Liver (tissue), 9 donors: ENCODE data around the gene FARS2. TPM values are rescaled to one million over a fixed set of nuclear protein-coding genes. Genes with fewer than 3 reads are reported as not detected.

Experiments used
- DNase-seq: peaks from one replicate; pipeline ENCODE4 v3.0.0-alpha.2; 2017; ENCODE audit warnings: low spot score
- H3K27ac ChIP-seq, 2 donors: one replicate each; pipeline ENCODE4 v1.7.0; 2013; ENCODE audit warnings: inconsistent platforms in 2 of 2, low read length in 2 of 2, control low read depth in 1 of 2, low read depth in 1 of 2, mild to moderate bottlenecking in 1 of 2
- H3K27me3 ChIP-seq, 4 donors: one replicate each; pipeline versions ENCODE4 v1.6.1 to v1.7.0; 2013; ENCODE audit warnings: low read length in 3 of 4, inconsistent platforms in 1 of 4, mild to moderate bottlenecking in 1 of 4, moderate library complexity in 1 of 4; ENCODE audit not compliant: control insufficient read depth in 4 of 4, insufficient read depth in 4 of 4
- H3K36me3 ChIP-seq, 4 donors: one replicate each; pipeline versions ENCODE4 v1.6.1 to v1.7.0; 2013; ENCODE audit warnings: low read length in 3 of 4, mild to moderate bottlenecking in 3 of 4, low read depth in 1 of 4, moderate library complexity in 1 of 4; ENCODE audit not compliant: control insufficient read depth in 4 of 4, insufficient read depth in 3 of 4
- H3K4me1 ChIP-seq, 4 donors: one replicate each; pipeline versions ENCODE4 v1.6.1 to v1.7.0; 2013; ENCODE audit warnings: low read length in 3 of 4, mild to moderate bottlenecking in 3 of 4, moderate library complexity in 1 of 4; ENCODE audit not compliant: control insufficient read depth in 4 of 4, insufficient read depth in 4 of 4
- H3K4me3 ChIP-seq, 3 donors: one replicate each; pipeline versions ENCODE4 v1.6.1 to v1.7.0; 2013; ENCODE audit warnings: low read length in 3 of 3, control low read depth in 1 of 3, low read depth in 1 of 3, mild to moderate bottlenecking in 1 of 3
- H3K9ac ChIP-seq, 2 donors: one replicate each; pipeline ENCODE4 v1.7.0; 2013; ENCODE audit warnings: low read length in 2 of 2, mild to moderate bottlenecking in 2 of 2, moderate library complexity in 2 of 2, control low read depth in 1 of 2, low read depth in 1 of 2
- H3K9me3 ChIP-seq, 4 donors: one replicate each; pipeline versions ENCODE4 v1.6.1 to v1.7.0; 2013; ENCODE audit warnings: low read length in 3 of 4; ENCODE audit not compliant: control insufficient read depth in 4 of 4
- ATF3 ChIP-seq: IDR thresholded peaks from 2 replicates; pipeline ENCODE4 v1.6.1; 2016; ENCODE audit warnings: antibody characterized with exemption
- CTCF ChIP-seq: fragments of 150-350 bp; IDR thresholded peaks from 2 replicates; pipeline ENCODE4 v1.5.1; 2017; ENCODE audit warnings: improper control_type of control experiment, low read depth, low read length; ENCODE audit not compliant: missing input control
- FOXA1 ChIP-seq: IDR thresholded peaks from 2 replicates; pipeline ENCODE4 v1.6.1; 2016; ENCODE audit warnings: antibody characterized with exemption
- HNF4G ChIP-seq: IDR thresholded peaks from 2 replicates; pipeline ENCODE4 v1.6.1; 2016; ENCODE audit warnings: antibody characterized with exemption
- MAX ChIP-seq: IDR thresholded peaks from 2 replicates; pipeline ENCODE4 v1.6.1; 2016; ENCODE audit warnings: antibody characterized with exemption
- NR2F2 ChIP-seq: IDR thresholded peaks from 2 replicates; pipeline ENCODE4 v1.6.1; 2016; ENCODE audit warnings: antibody characterized with exemption
- RAD21 ChIP-seq, 2 donors: IDR thresholded peaks; 2 replicates each; pipeline ENCODE4 v1.6.1; 2016; ENCODE audit warnings: antibody characterized with exemption in 2 of 2, mild to moderate bottlenecking in 2 of 2
- REST ChIP-seq: IDR thresholded peaks from 2 replicates; pipeline ENCODE4 v1.6.1; 2016; ENCODE audit warnings: antibody characterized with exemption, mild to moderate bottlenecking
- SP1 ChIP-seq: IDR thresholded peaks from 2 replicates; pipeline ENCODE4 v1.6.1; 2018; ENCODE audit warnings: antibody characterized with exemption, mild to moderate bottlenecking
- YY1 ChIP-seq: IDR thresholded peaks from 2 replicates; pipeline ENCODE4 v1.6.1; 2016; ENCODE audit warnings: antibody characterized with exemption, mild to moderate bottlenecking
- WGBS: extraction: QIAGEN DNeasy Blood & Tissue Kit; methylation state at CpG from one replicate; pipeline ENCODE4 v1.1.7; 2013; 5-methylcytosine and 5-hydroxymethylcytosine counted together
- polyA plus RNA-seq, 2 donors: library from polyadenylated mRNA; stranded (reverse) in 1 of 2; unstranded in 1 of 2; fragments of 200-250 nt in 1 of 2; fragments of >200 nt in 1 of 2; fragmentation: Nextera tagmentation in 1 of 2; extraction: Ambion mirVana in 1 of 2; gene quantifications; one replicate each; pipeline versions ENCODE4 v1.2.1 to v1.2.3, GENCODE V29; 2013 to 2015
- total RNA-seq, 2 donors: library from RNA; depleted of rRNA; stranded (reverse); fragments of >200 nt; gene quantifications; one replicate each; pipeline ENCODE4 v1.2.3, GENCODE V29; 2014
- donor health status: healthy.
- donor health status: healthy.
- donor health status: healthy.
- donor health status: healthy.
- donor health status: healthy.

FARS2 gene
- total and polyA plus RNA-seq, 4 donors, result 7.8 to 25.9 (median 11.2) TPM

- TF ChIP-seq CTCF, result no peak
- no peak for TF ChIP-seq HNF4G
- no peak for TF ChIP-seq MAX
- TF ChIP-seq FOXA1, result no peak
- no peak for TF ChIP-seq RAD21 (IDR thresholded peaks at IDR 0.05)
These were observed 12.8 kb upstream of the FARS2 start (continued) for GRCh38 chr6:5248302-5249098.

- Histone ChIP-seq H3K4me3 (no peak overlapping the region), H3K9me3 (no peaks in the 10 kb centered on the region), H3K4me1 (peaks cover 0 to 3% (median under 1%) of the 10 kb centered on the region in 4 donors), H3K9ac (no peak overlapping the region), H3K27ac (no peak overlapping the region), H3K36me3 (peaks cover 0 to 2% (median 0%) of the 10 kb centered on the region in 4 donors), H3K27me3 (no peaks in the 10 kb centered on the region)
- no peak for TF ChIP-seq SP1
- TF ChIP-seq YY1, result no peak
- 92% methylated on average over 5 of the region's 5 CpGs for WGBS
- DNase-seq, result no peak
These were observed 11.7 kb upstream of the FARS2 start for GRCh38 chr6:5249451-5250122.

- Histone ChIP-seq H3K4me1 (peaks cover 0 to 3% (median under 1%) of the 10 kb centered on the region in 4 donors), H3K27ac (no peak overlapping the region), H3K36me3 (peaks cover 0 to 2% (median 0%) of the 10 kb centered on the region in 4 donors), H3K27me3 (no peaks in the 10 kb centered on the region), H3K9ac (no peak overlapping the region), H3K9me3 (no peaks in the 10 kb centered on the region), H3K4me3 (no peak overlapping the region)
- TF ChIP-seq NR2F2 (no peak), CTCF (no peak), FOXA1 (no peak), REST (no peak), HNF4G (no peak), ATF3 (no peak)
- WGBS, result 96% methylated on average over 3 of the region's 3 CpGs
- DNase-seq, result no peak
These were observed 10.9 kb upstream of the FARS2 start for GRCh38 chr6:5250451-5250850.
